Calu3 (cell line): Measurements from ENCODE around the gene ASCL2. TPM values are rescaled to one million over a fixed set of nuclear protein-coding genes. Genes with fewer than 3 reads are reported as not detected.

Experiments
- BruUV-seq: library from RNA; stranded (reverse); fragments of 400-500 nt; replicated peaks from 2 replicates; lab custom pipeline; 2021; lab: Mats Ljungman, UMichigan
- CTCF ChIA-PET: fragments of 300-600 bp; sonication (Branson Sonifier 250); formaldehyde crosslinking; loops from one replicate; lab custom pipeline; 2022; ENCODE audit warnings: antibody characterized with exemption; lab: Charles Lee
- DNase-seq: peaks from one replicate; pipeline ENCODE4 v3.0.0; 2022
- H3K27ac Mint-ChIP-seq: one replicate; pipeline ENCODE4 v1.8.0; 2022; ENCODE audit warnings: mixed read lengths; ENCODE audit not compliant: unreplicated experiment
- H3K27me3 Mint-ChIP-seq: one replicate; pipeline ENCODE4 v1.8.0; 2022; ENCODE audit warnings: mixed read lengths; ENCODE audit not compliant: unreplicated experiment
- H3K36me3 Mint-ChIP-seq: one replicate; pipeline ENCODE4 v1.8.0; 2022; ENCODE audit warnings: mild to moderate bottlenecking, moderate library complexity, mixed read lengths; ENCODE audit not compliant: insufficient read depth, unreplicated experiment
- H3K4me1 Mint-ChIP-seq: one replicate; pipeline ENCODE4 v1.8.0; 2022; ENCODE audit warnings: mild to moderate bottlenecking, low read depth, mixed read lengths; ENCODE audit not compliant: unreplicated experiment
- H3K4me3 Mint-ChIP-seq: one replicate; pipeline ENCODE4 v1.8.0; 2022; ENCODE audit warnings: mild to moderate bottlenecking, low read depth, moderate library complexity, mixed read lengths; ENCODE audit not compliant: unreplicated experiment
- H3K9me3 Mint-ChIP-seq: one replicate; pipeline ENCODE4 v1.8.0; 2022; ENCODE audit warnings: low read depth, mixed read lengths; ENCODE audit not compliant: unreplicated experiment
- intact Hi-C: fragments of 100-400 bp; cut with micrococcal nuclease; formaldehyde crosslinking; loops from one replicate; pipeline ENCODE4 v1.10.0; 2022; ENCODE audit not compliant: unreplicated experiment
- total RNA-seq: library from RNA; stranded (reverse); gene quantifications from 2 replicates; pipeline ENCODE4 v1.2.3, GENCODE V29; 2022
- TF ChIP-seq, protein P1 (sequence below): fragments of 200-600 bp; IDR thresholded peaks from one replicate; pipeline ENCODE4 v1.8.0; 2022; ENCODE audit warnings: antibody characterized with exemption; ENCODE audit not compliant: unreplicated experiment

The ASCL2 gene
- total RNA-seq, 1 experiment from 2014 or later = not detected

DNA sequence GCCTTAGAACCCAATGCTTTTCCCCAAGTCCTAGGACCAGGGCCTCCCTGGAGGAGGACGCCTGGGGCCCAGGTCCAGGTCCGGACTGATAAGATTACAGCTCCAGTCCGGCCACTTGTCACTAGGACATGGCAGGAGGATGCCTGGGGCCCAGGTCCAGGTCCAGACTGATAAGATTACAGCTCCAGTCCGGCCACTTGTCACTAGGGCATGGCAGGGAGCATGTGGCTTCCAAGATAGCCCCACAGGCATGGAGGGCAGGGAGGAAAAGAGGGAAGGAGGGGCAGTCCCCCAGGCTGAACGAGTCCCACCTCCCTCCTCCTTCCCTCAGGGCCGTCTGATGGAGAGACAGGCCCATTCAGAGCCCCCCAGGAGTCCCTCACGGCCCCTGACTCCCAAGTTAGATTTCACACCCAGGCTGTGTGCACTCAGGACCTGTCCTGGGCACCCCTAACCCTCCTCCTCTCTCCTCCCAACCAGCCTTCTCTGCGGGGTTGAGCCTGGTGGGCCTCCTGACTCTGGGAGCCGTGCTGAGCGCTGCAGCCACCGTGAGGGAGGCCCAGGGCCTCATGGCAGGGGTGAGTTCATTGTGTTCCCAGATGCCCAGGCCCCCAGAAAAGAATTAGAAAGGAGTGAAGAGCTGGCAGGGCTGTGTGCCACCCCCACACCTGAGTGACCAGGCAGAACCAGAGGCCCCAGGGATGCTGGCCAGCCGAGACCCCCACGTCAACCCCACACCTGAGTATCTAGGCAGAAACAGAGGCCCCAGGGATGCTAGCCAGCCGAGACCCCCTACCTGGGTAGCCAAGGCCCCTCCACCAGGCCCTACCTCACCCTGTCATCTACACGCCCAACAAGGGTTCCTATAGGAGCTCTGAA is 33.5 kb upstream of the ASCL2 start:
- CTCF ChIA-PET = interaction anchor here (0.8 to 4.6 kb wide), 9 partner anchors 13 to 118 kb away, joined by 3 to 97 read pairs (median 4); partner anchors contain the start of gene TSSC4
- no peak for DNase-seq
- BruUV-seq = no TSS peak
- Mint-ChIP-seq H3K27ac (no peak overlapping the region), H3K27me3 (peaks cover 35% of the 10 kb centered on the region), H3K4me1 (no peaks in the 10 kb centered on the region), H3K36me3 (no peaks in the 10 kb centered on the region), H3K9me3 (no peaks in the 10 kb centered on the region), H3K4me3 (no peak overlapping the region)
- intact Hi-C loops = no loop called here
- TF ChIP-seq, protein P1, sequence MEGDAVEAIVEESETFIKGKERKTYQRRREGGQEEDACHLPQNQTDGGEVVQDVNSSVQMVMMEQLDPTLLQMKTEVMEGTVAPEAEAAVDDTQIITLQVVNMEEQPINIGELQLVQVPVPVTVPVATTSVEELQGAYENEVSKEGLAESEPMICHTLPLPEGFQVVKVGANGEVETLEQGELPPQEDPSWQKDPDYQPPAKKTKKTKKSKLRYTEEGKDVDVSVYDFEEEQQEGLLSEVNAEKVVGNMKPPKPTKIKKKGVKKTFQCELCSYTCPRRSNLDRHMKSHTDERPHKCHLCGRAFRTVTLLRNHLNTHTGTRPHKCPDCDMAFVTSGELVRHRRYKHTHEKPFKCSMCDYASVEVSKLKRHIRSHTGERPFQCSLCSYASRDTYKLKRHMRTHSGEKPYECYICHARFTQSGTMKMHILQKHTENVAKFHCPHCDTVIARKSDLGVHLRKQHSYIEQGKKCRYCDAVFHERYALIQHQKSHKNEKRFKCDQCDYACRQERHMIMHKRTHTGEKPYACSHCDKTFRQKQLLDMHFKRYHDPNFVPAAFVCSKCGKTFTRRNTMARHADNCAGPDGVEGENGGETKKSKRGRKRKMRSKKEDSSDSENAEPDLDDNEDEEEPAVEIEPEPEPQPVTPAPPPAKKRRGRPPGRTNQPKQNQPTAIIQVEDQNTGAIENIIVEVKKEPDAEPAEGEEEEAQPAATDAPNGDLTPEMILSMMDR = no peak

DNA sequence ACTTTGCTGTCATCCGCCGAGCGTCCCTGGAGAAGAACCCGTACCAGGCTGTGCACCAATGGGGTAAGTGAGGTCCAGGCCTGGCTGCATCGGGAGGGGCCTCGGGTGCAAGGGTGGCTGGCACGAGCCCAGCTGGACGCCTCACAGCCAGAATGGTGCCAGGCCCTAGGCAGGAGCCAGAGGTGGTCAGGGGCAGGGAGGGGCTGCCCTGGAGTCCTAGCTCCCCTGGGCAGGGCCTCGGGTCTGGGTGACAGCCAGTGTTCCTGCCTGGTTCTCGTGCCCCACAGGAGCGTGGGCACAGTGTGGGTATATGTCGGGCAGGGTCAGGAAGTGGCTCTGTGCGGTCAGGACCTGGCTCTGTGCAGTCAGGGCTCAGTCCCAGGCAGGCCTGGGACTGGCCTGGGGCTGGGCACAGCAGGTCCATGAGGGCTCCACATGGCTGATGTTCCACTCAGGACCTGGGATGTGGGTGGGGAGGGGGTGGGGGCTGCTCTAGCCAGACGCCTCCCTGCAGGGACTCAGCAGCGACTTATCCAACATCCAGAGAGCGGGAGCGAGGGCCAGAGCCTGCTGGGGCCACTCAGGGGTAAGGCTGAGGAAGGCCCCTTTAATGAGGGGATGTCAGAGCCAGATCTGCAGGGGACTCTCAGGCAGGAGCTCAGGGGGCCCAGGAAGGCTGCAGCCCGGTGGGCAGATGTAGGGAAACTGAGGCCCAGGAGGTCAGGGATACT is 32.7 kb upstream of the ASCL2 start:
- Mint-ChIP-seq H3K36me3 (no peaks in the 10 kb centered on the region), H3K4me3 (no peak overlapping the region), H3K27me3 (peaks cover 35% of the 10 kb centered on the region), H3K27ac (no peak overlapping the region), H3K4me1 (no peaks in the 10 kb centered on the region), H3K9me3 (no peaks in the 10 kb centered on the region)
- TF ChIP-seq, protein P1 = no peak
- BruUV-seq = no TSS peak
- intact Hi-C loops = no loop called here
- DNase-seq = no peak
- CTCF ChIA-PET = interaction anchor here (0.5 to 2.1 kb wide), 5 partner anchors 14 to 118 kb away, joined by 3 to 5 read pairs (median 4); no protein-coding TSS in a partner anchor

DNA sequence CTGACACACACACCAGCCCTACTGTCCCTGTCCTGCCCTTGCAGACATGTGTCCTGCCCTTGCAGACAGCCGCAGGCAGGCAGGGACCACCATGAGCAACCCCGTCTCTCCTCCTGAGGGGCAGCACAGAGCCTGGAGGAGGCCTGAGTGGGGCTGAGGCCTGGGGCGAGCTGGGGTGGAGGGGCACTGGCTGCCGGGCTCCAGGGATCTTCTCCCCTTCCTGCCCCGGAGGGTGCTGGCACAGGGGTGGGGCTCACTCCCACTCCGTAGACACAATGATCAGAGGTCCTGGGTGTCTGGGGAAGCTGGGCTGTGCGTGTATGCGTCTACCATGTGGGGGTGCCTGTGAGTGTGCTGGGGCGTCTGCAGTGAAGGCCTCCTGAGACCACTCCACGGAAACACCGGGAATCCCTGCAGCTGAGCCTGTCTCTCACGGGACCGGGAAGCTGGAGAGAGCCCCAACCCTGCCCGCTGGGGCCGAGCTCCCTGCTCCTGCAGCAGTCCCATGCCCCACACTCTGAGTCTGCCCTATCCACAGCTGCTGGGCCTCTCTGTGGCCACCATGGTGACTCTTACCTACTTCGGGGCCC is 32.0 kb upstream of the ASCL2 start:
- H3K4me1 Mint-ChIP-seq = no peaks in the 10 kb centered on the region

More for the DNA sequence above, 32.0 kb upstream of the ASCL2 start:
- intact Hi-C loops = no loop called here
- no peak overlapping the region for H3K27ac Mint-ChIP-seq
- H3K9me3 Mint-ChIP-seq = no peaks in the 10 kb centered on the region
- CTCF ChIA-PET = interaction anchor here (0.5 to 2.1 kb wide), 7 partner anchors 14 to 280 kb away, joined by 3 to 12 read pairs (median 4); no protein-coding TSS in a partner anchor
- H3K4me3 Mint-ChIP-seq = no peak overlapping the region
- BruUV-seq = no TSS peak
- no peak for DNase-seq
- H3K27me3 Mint-ChIP-seq = peaks cover 34% of the 10 kb centered on the region
- H3K36me3 Mint-ChIP-seq = no peaks in the 10 kb centered on the region
- TF ChIP-seq, protein P1 = no peak
